Loucy (cell line): ENCODE data around the gene LRRC72.

Experiments
- H2AFZ ChIP-seq: fragments of 200-600 bp; sonication (generic); 2 replicates; pipeline ENCODE4 v1.6.0; 2016; ENCODE audit warnings: antibody characterized with exemption, mild to moderate bottlenecking, low read length, moderate library complexity
- H3F3A ChIP-seq: fragments of 200-600 bp; 2 replicates; pipeline ENCODE4 v1.6.0; 2016; ENCODE audit warnings: antibody characterized with exemption, low read depth, mild to moderate bottlenecking
- H3K27me3 ChIP-seq: fragments of 200-600 bp; sonication (generic); 2 replicates; pipeline ENCODE4 v1.6.1; 2014; ENCODE audit warnings: low read length, mild to moderate bottlenecking; ENCODE audit not compliant: insufficient read depth, poor library complexity, severe bottlenecking
- H3K36me3 ChIP-seq: fragments of 200-600 bp; sonication (generic); 2 replicates; pipeline ENCODE4 v1.6.1; 2016; ENCODE audit warnings: low read length; ENCODE audit not compliant: insufficient read depth
- H3K4me1 ChIP-seq: fragments of 200-600 bp; sonication (generic); 2 replicates; pipeline ENCODE4 v1.5.1; 2014; ENCODE audit warnings: low read length, mild to moderate bottlenecking; ENCODE audit not compliant: insufficient read depth, poor library complexity, severe bottlenecking
- H3K4me2 ChIP-seq: fragments of 200-600 bp; sonication (generic); 2 replicates; pipeline ENCODE4 v1.6.0; 2014; ENCODE audit warnings: antibody characterized with exemption, low read length, low read depth, mild to moderate bottlenecking; ENCODE audit not compliant: poor library complexity, severe bottlenecking
- H3K4me3 ChIP-seq: fragments of 200-600 bp; sonication (generic); 2 replicates; pipeline ENCODE4 v1.5.1; 2014; ENCODE audit warnings: low read length, mild to moderate bottlenecking, mixed read lengths; ENCODE audit not compliant: poor library complexity, severe bottlenecking
- H3K79me2 ChIP-seq: fragments of 200-600 bp; sonication (generic); 2 replicates; pipeline ENCODE4 v1.6.1; 2014; ENCODE audit warnings: low read length; ENCODE audit not compliant: insufficient read depth
- H3K9ac ChIP-seq: fragments of 200-600 bp; sonication (generic); 2 replicates; pipeline ENCODE4 v1.6.0; 2014; ENCODE audit warnings: mild to moderate bottlenecking, low read depth, low read length, moderate library complexity; ENCODE audit not compliant: poor library complexity, severe bottlenecking
- H3K9me2 ChIP-seq: fragments of 200-600 bp; sonication (generic); replicated peaks from 2 replicates; pipeline ENCODE4 v1.6.1; 2016; ENCODE audit warnings: low read depth, low read length, mixed read lengths
- H3K9me3 ChIP-seq: fragments of 200-600 bp; sonication (generic); 2 replicates; pipeline ENCODE4 v1.6.1; 2014; ENCODE audit warnings: mild to moderate bottlenecking, antibody characterized with exemption, low read length, low read depth; ENCODE audit not compliant: insufficient read depth
- H4K20me1 ChIP-seq: fragments of 200-600 bp; sonication (generic); 2 replicates; pipeline ENCODE4 v1.6.0; 2014; ENCODE audit warnings: antibody characterized with exemption, low read length, mild to moderate bottlenecking; ENCODE audit not compliant: insufficient read depth, poor library complexity, severe bottlenecking
- CTCF ChIP-seq: fragments of 200-600 bp; sonication (generic); conservative IDR thresholded peaks from 2 replicates; pipeline ENCODE4 v1.5.1; 2014; ENCODE audit warnings: mild to moderate bottlenecking, antibody characterized with exemption, low read length
- EZH2phosphoT487 ChIP-seq: fragments of 200-600 bp; IDR thresholded peaks from 2 replicates; pipeline ENCODE4 v1.6.1; 2018; ENCODE audit warnings: antibody characterized with exemption, mild to moderate bottlenecking, moderate library complexity, borderline replicate concordance

Gene LRRC72

GRCh38 chr7:16509829-16510228 lies 16.8 kb upstream of the LRRC72 start:
- Histone ChIP-seq H3K4me3 (no peak overlapping the region), H3K79me2 (no peaks in the 10 kb centered on the region), H3K9me3 (no peaks in the 10 kb centered on the region), H4K20me1 (no peaks in the 10 kb centered on the region), H3K9me2 (no peaks in the 10 kb centered on the region), H3K4me2 (no peak overlapping the region), H3F3A (no peaks in the 10 kb centered on the region), H3K4me1 (no peaks in the 10 kb centered on the region), H3K27me3 (no peaks in the 10 kb centered on the region), H2AFZ (peak overlapping the region; percentile 37; the same call in 1 of the 2 replicates), H3K36me3 (no peaks in the 10 kb centered on the region), H3K9ac (no peak overlapping the region)
- no peak for TF ChIP-seq EZH2phosphoT487
- peak; percentile 53 for TF ChIP-seq CTCF

DNA sequence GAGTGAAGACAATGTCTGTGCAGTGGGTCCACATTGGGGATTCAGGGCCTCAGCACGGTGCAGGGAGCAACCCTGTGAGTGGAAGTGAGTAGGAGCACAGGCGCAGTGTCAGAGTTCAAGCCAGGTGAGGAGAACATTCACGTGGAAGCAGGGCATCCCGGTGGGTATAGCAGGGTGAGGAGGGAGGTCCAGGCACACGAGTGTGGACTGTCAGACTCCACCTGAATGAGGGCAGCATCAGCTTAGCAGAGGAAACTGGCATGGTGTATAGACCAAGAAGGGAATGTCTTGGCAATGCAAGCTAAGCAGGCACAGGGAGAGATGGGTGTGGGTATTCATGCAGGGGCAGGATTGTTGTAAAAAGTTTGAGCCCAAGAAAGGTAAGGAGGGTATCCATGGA lies 15.3 kb upstream of the LRRC72 start:
- Histone ChIP-seq H3K79me2 (no peaks in the 10 kb centered on the region), H3K4me2 (no peak overlapping the region), H3F3A (no peaks in the 10 kb centered on the region), H4K20me1 (no peaks in the 10 kb centered on the region), H3K27me3 (no peaks in the 10 kb centered on the region), H3K4me3 (no peak overlapping the region), H3K9me2 (no peaks in the 10 kb centered on the region), H3K9me3 (no peaks in the 10 kb centered on the region), H3K4me1 (no peaks in the 10 kb centered on the region), H3K9ac (no peak overlapping the region), H2AFZ (no peak overlapping the region), H3K36me3 (no peaks in the 10 kb centered on the region)
- TF ChIP-seq CTCF: no peak
- no peak for TF ChIP-seq EZH2phosphoT487

GRCh38 chr7:16512097-16512496 lies 14.5 kb upstream of the LRRC72 start:
- Histone ChIP-seq H4K20me1 (no peaks in the 10 kb centered on the region), H3K4me3 (no peak overlapping the region), H3K27me3 (no peaks in the 10 kb centered on the region), H3K9me2 (no peaks in the 10 kb centered on the region), H3K79me2 (no peaks in the 10 kb centered on the region), H3K4me2 (no peak overlapping the region), H3F3A (no peaks in the 10 kb centered on the region), H3K36me3 (no peaks in the 10 kb centered on the region), H3K9ac (no peak overlapping the region), H2AFZ (no peak overlapping the region), H3K4me1 (no peaks in the 10 kb centered on the region), H3K9me3 (no peaks in the 10 kb centered on the region)
- TF ChIP-seq EZH2phosphoT487 (no peak), CTCF (no peak)
